Duodenal mucosa (tissue), 2 donors: ENCODE results near the gene OR9K2.

Experiments used
- H3K27ac ChIP-seq: one replicate; pipeline ENCODE4 v1.7.0; 2013; ENCODE audit warnings: low read depth, low read length
- H3K27me3 ChIP-seq, 2 donors: one replicate each; pipeline ENCODE4 v1.7.0; 2013; ENCODE audit warnings: low read length in 2 of 2, control low read depth in 1 of 2; ENCODE audit not compliant: insufficient read depth in 2 of 2, control insufficient read depth in 1 of 2
- H3K36me3 ChIP-seq, 2 donors: one replicate each; pipeline ENCODE4 v1.7.0; 2013; ENCODE audit warnings: low read length in 2 of 2, control low read depth in 1 of 2; ENCODE audit not compliant: insufficient read depth in 2 of 2, control insufficient read depth in 1 of 2
- H3K4me1 ChIP-seq, 2 donors: one replicate each; pipeline ENCODE4 v1.7.0; 2013; ENCODE audit warnings: low read length in 2 of 2, control low read depth in 1 of 2; ENCODE audit not compliant: insufficient read depth in 2 of 2, control insufficient read depth in 1 of 2
- H3K4me3 ChIP-seq, 2 donors: one replicate each; pipeline ENCODE4 v1.7.0; 2013; ENCODE audit warnings: low read length in 2 of 2, low read depth in 1 of 2
- H3K9ac ChIP-seq, 2 donors: one replicate each; pipeline ENCODE4 v1.7.0; 2013; ENCODE audit warnings: low read length in 2 of 2, low read depth in 1 of 2
- H3K9me3 ChIP-seq, 2 donors: one replicate each; pipeline ENCODE4 v1.7.0; 2013; ENCODE audit warnings: low read length in 2 of 2, control low read depth in 1 of 2; ENCODE audit not compliant: control insufficient read depth in 1 of 2

Gene OR9K2

DNA sequence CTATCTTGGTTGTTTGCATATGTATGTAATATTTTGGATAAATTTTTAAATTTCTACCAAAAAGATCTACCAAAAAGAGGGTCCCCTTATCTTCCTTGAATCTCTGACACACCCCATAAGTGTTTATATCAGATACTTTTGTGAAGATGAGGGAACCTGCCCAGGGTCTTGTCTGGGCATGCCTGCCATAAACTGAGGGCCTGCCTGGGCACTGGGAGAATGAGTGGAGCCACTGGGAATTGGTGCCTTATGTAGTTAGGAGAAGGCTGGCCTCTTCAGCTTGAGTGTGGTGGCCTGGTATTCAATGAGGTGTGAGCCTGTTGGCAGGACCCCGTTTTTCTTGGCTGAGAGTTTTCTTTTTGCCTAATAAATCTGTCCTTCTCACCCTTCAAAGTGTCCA lies 46.5 kb downstream of the OR9K2 start:
- Histone ChIP-seq H3K9ac (no peak overlapping the region), H3K4me3 (no peak overlapping the region), H3K27ac (no peak overlapping the region), H3K4me1 (no peaks in the 10 kb centered on the region), H3K9me3 (no peaks in the 10 kb centered on the region), H3K36me3 (no peaks in the 10 kb centered on the region), H3K27me3 (peaks cover 0 to 3% of the 10 kb centered on the region in 2 donors)

GRCh38 chr12:55173456-55173855 lies 47.2 kb downstream of the OR9K2 start:
- Histone ChIP-seq H3K4me1 (no peaks in the 10 kb centered on the region), H3K27me3 (peaks cover 0 to 5% of the 10 kb centered on the region in 2 donors), H3K9me3 (no peaks in the 10 kb centered on the region), H3K9ac (no peak overlapping the region), H3K36me3 (no peaks in the 10 kb centered on the region), H3K27ac (no peak overlapping the region), H3K4me3 (no peak overlapping the region)
